RWPE1 (cell line): ENCODE data around the gene SRF.

ENCODE experiments used
- CTCF ChIA-PET: fragments of 350-600 bp; sonication (Branson Sonifier 250); formaldehyde crosslinking; extraction: SDS; loops from one replicate; lab custom pipeline; 2021; lab: Yijun Ruan, JAX
- POLR2A ChIA-PET: fragments of 400-600 bp; formaldehyde crosslinking; extraction: SDS; loops from one replicate; lab custom pipeline; 2020; ENCODE audit warnings: antibody characterized with exemption; ENCODE audit not compliant: low non-redundant PET; lab: Yijun Ruan, JAX
- DNase-seq: peaks from one replicate; pipeline ENCODE4 v3.0.0; 2012; ENCODE audit warnings: low spot score
- H3K27ac ChIP-seq: fragments of 450-650 bp; 2 replicates; pipeline ENCODE4 v1.5.1; 2017
- TF ChIP-seq, protein P1 (sequence below): fragments of 450-650 bp; conservative IDR thresholded peaks from 2 replicates; pipeline ENCODE4 v1.5.1; 2017; ENCODE audit warnings: low read depth, mild to moderate bottlenecking

Gene SRF

DNA sequence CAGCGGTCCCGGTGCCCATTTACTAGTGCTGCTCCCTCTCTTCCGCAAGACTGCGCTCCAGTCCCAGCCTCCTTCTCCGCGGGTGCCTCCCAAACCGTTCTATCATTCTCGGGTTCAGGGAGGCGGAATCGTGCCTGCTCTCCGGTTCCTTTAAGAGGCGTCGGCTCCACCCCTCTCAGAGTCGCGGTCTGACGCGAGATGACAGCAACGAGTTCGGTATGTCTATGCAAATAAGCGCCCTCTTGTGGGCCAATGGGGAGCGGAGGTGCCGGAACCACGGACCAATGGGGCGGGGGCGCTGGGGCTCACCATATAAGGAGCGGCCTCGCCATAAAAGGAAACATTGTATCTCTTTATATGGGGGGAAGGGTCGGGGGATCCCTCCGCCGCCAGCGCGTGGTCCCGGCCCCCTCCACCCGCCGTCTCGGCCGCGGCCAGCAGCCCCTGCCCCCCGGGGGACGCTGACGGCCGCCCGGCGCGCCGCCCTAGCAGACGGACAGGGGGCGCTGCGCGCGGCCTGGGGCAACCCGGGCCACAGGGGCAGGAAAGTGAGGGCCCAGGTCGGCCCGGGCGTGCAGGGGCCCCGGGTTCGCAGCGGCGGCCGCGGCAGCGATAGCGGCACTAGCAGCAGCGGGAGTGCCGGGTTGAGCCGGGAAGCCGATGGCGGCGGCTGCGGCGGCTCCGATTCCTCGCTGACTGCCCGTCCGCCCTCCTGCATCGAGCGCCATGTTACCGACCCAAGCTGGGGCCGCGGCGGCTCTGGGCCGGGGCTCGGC, at the start of gene SRF:
TSS of gene SRF (plus strand) at position 339 of the 776 bp plus-strand sequence. CDS start at position 727, 388 bp downstream.
- TF ChIP-seq, protein P1, sequence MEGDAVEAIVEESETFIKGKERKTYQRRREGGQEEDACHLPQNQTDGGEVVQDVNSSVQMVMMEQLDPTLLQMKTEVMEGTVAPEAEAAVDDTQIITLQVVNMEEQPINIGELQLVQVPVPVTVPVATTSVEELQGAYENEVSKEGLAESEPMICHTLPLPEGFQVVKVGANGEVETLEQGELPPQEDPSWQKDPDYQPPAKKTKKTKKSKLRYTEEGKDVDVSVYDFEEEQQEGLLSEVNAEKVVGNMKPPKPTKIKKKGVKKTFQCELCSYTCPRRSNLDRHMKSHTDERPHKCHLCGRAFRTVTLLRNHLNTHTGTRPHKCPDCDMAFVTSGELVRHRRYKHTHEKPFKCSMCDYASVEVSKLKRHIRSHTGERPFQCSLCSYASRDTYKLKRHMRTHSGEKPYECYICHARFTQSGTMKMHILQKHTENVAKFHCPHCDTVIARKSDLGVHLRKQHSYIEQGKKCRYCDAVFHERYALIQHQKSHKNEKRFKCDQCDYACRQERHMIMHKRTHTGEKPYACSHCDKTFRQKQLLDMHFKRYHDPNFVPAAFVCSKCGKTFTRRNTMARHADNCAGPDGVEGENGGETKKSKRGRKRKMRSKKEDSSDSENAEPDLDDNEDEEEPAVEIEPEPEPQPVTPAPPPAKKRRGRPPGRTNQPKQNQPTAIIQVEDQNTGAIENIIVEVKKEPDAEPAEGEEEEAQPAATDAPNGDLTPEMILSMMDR, result peak; percentile 78
- peak; percentile 95 for DNase-seq
- POLR2A ChIA-PET, result interaction anchor here (0.6 kb wide), 1 partner anchor 26 kb away, joined by 4 read pairs; no protein-coding TSS in a partner anchor
- H3K27ac ChIP-seq, result peak within 1 kb of the TSS; percentile 97
- CTCF ChIA-PET, result interaction anchor here (0.6 kb wide), 1 partner anchor 426 kb away, joined by 4 read pairs; no protein-coding TSS in a partner anchor

DNA sequence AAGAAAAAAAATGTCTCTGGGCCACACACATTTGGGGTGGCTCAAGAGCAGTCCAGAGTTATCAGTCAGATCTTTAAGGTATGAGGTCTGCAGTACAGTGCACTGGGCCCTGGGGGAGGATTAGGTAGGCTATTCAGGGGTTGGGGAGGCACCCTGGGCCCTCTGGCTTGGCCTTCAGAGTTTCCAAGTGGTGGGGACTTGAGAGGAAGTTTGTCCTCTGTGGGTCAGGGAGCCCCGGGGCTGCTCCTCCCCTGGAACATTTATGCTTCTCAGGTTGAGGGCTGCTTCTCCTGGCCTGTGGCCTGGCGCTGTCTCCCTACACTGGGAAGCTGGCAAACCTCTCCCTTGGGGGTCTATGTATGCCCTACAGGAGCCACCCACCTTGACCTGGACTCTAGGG, 48.9 kb upstream of the SRF start:
- no peak for DNase-seq
- H3K27ac ChIP-seq, result peak overlapping the region; percentile 87
- TF ChIP-seq, protein P1, result no peak
- ChIA-PET POLR2A (no interaction called here), CTCF (interaction anchor here (0.6 to 0.7 kb wide), 2 partner anchors 64 to 373 kb away, joined by 3 to 7 read pairs; no protein-coding TSS in a partner anchor)

DNA sequence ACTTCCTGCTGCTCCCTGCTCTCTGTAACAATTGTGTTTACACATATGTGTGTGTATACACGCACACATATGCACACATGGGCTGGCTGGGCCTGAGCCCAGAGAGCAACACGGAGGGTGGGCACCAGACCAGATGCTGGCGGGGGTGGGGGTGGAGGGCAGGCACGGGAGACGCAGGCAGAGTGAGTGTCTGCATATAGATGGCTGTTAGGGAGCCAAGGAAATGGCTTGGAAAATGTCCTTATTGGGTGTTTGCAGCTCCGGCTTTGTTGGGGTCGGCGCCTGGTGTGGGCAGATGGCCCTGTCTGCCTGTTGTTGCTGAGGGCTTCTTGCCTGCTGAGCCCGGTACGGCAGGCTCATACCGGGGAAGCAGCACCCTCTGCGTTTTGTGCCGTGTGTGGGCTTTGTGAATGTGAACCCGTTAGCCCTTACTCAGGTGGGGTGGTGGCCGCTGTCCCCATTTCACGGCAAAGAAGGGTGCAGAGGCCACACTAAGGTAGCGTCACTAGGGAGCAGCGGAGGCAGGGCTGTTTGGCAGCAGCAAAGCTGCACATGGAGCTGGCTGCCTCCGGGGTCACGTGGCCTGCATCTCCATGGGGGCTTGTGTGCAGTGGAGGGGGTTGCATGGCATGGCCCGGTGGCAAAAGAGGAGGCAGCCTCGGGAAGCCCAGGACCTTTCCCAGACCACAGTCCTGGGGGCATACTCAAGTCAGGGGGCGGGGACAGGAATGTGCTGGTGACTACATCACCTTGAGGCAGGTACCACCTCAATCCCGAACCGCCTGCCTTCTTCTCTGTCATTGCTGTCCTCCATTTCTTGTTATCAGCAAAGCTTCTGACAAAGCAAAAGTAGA, 47.4 kb upstream of the SRF start:
- POLR2A ChIA-PET, result interaction anchor here (0.6 kb wide), 1 partner anchor 11 kb away, joined by 6 read pairs; no protein-coding TSS in a partner anchor
- CTCF ChIA-PET, result no interaction called here
- TF ChIP-seq, protein P1, result no peak
- no peak for DNase-seq
- peak overlapping the region; percentile 87; the same call in 1 of the 2 replicates for H3K27ac ChIP-seq

DNA sequence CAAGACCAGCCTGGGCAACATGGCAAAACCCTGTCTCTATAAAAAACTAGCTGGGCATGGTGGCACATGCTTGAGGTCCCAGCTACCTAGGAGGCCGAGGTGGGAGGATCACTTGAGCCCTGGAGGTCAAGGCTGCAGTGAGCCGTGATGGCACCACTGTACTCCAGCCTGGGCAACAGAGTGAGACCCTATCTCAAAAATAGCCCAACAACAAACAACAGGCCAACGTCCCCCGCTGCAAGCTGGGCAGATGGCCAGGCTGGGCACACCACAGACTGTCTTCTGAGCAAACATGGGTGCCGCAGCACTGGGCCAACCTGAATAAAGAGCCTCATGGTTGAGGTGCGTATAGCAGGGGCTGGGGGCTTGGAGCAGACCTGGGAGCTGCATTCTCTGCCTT, 46.6 kb upstream of the SRF start:
- ChIA-PET POLR2A (no interaction called here), CTCF (no interaction called here)

DNA sequence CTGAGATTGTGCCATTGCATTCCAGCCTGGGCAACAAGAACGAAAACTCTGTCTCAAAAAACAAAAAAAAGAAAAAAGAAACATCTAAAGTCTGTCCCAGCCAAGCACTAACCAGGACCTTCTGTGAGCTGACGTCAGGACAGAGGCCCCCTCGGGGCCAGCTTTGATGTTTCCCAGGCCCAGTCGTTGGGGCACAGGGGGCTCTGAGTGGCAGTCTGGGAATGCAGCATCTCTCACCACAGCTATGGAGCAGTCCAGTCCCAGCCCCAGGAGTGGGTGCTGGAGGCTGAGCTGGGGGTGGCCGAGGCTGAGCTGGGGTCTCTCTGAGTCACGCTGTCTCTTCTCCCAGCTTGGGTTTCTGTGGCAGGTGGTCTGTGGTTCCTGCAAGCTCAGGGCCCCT, 46.0 kb upstream of the SRF start:
- TF ChIP-seq, protein P1, result no peak
- H3K27ac ChIP-seq, result 0 out of 2 replicates have a peak overlapping the region, but pooled peaks have one; percentile 87
- ChIA-PET POLR2A (no interaction called here), CTCF (interaction anchor here (0.6 to 1.3 kb wide), 2 partner anchors 18 to 794 kb away, joined by 3 to 4 read pairs; no protein-coding TSS in a partner anchor)
- DNase-seq, result no peak

More for the DNA sequence above, 46.6 kb upstream of the SRF start:
- peak overlapping the region; percentile 87; the same call in 1 of the 2 replicates for H3K27ac ChIP-seq
- TF ChIP-seq, protein P1, result no peak
- DNase-seq, result no peak

DNA sequence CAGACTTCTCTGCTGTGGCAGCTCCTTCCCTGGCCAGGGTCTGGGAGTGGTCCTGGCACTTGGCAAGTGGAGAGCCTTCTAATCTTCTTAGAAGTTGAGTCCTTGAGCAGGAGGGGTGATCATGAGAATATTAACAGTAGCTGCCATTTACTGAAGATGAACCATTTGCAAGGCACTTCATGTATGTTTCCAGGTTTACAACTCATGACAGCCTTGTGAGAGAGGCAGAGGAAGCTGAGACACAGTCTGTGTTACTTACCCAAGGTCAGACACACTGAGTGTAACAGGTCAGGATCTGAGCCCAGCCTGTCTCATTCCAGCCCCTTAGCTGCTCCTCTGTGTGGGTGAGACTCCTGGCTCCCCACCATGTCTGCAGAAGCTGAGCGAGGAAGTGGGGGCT, 45.5 kb upstream of the SRF start:
- H3K27ac ChIP-seq, result peak overlapping the region; percentile 49
- ChIA-PET POLR2A (no interaction called here), CTCF (interaction anchor here (0.6 to 1.3 kb wide), 2 partner anchors 18 to 795 kb away, joined by 3 to 4 read pairs; no protein-coding TSS in a partner anchor)
- TF ChIP-seq, protein P1, result no peak
- no peak for DNase-seq
